NCI-H1048 (cell line): Measurements from ENCODE around the gene REM1.
"Not testable (repeated sequence)": the region's sequence is repeated elsewhere in the genome, so short reads cannot be mapped to it uniquely, and the experiment has no call there.

Experiments
- DNase-seq: peaks from one replicate; lab custom pipeline; 2025; lab: John Stamatoyannopoulos, UW

REM1 gene

GRCh38 chr20:31474758-31475427 lies at the start of gene REM1, which contains the start of gene DEFB124:
REM1 (plus strand) TSS chr20:31475288; CDS start chr20:31476446, 1,158 bp downstream.
DEFB124 (minus strand) TSS chr20:31475127; CDS start chr20:31473013, 2,114 bp downstream.
- DNase-seq, result no peak

DNA sequence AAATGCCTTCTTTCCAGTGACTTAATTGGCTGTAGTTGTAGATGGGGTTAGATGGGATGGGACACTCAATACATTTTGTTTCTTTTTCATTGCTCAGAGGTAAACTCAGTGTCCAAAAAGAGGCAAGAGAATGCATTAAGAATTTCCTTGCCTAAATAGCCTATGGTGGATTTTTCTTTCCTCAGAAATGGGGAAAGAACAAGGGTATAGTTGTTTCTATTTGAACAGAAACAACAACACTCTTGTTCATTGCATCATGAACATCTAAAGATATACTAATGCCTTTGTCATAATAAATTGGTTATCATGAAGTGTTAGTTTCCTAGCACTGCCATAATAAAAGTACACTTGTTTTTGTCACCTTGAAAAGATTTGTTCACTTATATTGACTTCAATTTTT lies 49.3 kb upstream of the REM1 start:
- no peak for DNase-seq

GRCh38 chr20:31426891-31427551 lies 48.1 kb upstream of the REM1 start:
- not testable (repeated sequence) for DNase-seq

DNA sequence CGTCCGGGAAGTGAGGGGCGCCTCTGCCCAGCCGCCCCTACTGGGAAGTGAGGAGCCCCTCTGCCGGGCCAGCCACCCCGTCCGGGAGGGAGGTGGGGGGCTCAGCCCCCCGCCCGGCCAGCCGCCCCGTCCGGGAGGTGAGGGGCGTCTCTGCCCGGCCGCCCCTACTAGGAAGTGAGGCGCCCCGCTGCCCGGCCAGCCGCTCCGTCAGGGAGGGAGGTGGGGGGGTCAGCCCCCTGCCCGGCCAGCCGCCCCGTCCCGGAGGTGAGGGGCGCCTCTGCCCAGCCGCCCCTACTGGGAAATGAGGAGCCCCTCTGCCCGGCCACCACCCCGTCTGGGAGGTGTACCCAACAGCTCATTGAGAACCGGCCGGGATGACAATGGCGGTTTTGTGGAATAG lies 47.5 kb upstream of the REM1 start:
- DNase-seq, result not testable (repeated sequence)

DNA sequence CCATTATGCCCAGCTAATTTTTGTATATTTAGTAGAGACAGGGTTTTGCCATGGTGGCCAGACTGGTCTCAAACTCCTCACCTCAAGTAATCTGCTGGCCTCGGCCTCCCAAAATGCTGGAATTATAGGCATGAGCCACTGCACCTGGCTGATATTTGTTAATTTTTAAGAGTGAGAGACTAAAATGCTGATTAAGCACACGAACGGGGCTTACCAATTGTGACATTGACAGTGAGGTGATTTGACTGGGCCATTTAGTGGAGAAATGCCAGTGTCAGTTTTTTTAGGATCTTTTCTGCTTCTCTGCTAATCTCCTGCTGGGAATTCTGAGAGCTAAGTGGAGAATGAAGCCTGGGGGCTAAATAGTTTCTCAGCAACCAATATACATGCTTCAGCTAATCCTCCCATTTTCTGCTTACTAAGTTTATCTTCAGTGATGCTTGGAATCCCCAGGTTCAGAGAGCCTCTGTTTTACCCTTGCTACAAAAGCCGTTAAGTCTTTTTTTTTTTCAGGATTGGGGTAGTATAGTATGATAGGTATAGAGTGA lies 44.4 kb upstream of the REM1 start:
- DNase-seq, result no peak

DNA sequence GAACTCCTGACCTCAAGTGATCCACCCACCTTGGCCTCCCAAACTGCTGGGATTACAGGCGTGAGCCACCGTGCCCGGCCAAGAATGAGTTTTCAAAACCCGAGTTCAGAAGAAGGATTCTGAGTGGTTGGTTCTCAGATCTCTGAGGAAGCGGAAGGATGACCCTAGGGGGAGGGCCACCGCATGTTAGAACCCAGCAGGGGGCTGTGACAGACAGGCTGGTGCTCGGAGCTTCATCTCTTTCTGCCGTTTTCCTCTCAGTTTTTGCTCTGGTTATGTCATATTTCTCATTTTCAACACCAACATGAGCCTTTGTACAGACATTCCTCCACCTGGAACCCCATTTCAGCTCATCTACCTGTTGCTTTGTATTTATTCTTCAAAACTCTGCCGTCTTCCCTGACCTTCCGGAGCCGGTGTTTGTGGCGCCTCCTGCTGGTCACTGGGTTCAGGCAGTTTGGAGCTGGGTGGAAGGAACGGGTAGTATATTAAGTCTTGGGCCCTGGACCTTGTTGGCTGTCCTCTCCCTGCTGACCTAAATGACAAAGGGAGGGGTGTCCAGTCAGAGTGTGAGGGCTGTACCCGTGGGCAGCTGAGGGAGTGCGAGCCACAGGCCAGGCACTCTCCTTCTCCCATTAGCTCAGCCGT lies 35.0 kb upstream of the REM1 start, which contains the start of gene DEFB123:
Gene DEFB123 (plus strand): TSS at position 621 of the 648 bp plus-strand sequence. CDS start 67 bp downstream, outside the sequence.
- no peak for DNase-seq

DNA sequence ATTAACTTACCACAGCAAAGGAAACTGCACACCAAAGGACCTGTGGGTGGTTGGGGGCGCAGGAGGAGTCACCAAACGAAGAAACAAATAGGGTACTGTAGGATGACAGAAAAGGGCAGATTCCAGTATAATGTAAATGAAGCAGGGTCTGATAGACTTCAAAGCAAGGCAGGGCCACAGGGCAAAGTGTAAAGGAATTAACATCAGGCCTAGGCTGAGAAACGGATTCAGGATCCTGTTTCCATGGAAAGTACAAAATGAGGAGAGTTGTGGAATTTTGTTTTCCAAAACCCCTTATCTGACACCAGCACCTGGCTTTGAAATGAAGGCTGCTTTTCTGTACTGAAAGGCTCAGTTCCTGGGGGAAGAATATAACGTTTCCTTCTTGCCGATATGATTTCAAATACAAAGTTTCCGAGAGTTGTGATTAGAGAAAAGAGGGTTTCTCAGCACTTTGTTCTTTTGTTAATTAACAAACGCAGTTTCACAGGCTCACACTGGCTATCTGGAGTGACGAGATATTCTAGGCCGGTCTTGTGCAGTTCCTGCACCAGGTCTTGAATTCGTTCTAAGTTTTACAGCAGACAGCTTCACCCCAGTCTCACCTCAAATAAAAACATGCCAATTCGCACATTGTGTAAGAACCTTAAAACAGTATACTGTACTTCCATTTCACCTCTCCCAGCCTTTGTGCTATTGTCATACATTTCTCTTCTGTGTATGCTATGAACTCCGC lies 28.8 kb upstream of the REM1 start:
- DNase-seq, result no peak

- DNase-seq, result no peak
These were observed 25.3 kb upstream of the REM1 start for GRCh38 chr20:31449511-31450414.

GRCh38 chr20:31452575-31452974 lies 22.5 kb upstream of the REM1 start:
- no peak for DNase-seq

DNA sequence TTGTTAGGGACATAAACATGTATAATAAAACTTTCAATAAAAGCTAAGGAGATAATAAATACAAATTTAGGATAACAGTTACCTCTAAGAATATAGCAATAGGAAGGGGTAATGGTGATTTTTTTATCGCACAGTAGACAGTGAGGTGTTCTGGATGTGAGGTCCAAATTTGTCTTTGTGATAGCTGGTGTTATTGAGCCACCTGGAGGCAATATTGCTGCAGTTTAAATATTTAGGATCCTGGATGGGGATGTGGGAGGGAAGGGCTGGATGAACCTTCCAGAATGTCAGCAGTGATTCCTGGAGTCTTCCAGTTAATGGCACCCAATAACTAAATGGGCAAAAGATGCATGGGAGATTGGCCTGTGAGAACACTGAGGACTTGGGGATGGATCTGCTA lies 20.7 kb upstream of the REM1 start:
- no peak for DNase-seq

DNA sequence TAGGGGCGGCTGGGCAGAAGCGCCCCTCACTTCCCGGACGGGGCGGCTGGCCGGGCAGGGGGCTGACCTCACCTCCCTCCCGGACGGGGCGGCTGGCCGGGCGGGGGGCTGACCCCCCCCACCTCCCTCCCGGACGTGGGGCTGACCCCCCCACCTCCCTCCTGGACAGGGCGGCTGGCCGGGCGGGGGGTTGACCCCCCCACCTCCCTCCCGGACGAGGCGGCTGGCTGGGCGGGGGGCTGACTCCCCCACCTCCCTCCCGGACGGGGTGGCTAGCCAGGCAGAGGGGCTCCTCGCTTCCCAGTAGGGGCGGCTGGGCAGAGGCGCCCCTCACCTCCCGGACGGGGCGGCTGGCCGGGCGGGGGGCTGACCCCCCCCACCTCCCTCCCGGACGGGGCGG lies 4.1 kb upstream of the REM1 start:
- not testable (repeated sequence) for DNase-seq

GRCh38 chr20:31472395-31473330 lies 2.4 kb upstream of the REM1 start:
- no peak for DNase-seq

DNA sequence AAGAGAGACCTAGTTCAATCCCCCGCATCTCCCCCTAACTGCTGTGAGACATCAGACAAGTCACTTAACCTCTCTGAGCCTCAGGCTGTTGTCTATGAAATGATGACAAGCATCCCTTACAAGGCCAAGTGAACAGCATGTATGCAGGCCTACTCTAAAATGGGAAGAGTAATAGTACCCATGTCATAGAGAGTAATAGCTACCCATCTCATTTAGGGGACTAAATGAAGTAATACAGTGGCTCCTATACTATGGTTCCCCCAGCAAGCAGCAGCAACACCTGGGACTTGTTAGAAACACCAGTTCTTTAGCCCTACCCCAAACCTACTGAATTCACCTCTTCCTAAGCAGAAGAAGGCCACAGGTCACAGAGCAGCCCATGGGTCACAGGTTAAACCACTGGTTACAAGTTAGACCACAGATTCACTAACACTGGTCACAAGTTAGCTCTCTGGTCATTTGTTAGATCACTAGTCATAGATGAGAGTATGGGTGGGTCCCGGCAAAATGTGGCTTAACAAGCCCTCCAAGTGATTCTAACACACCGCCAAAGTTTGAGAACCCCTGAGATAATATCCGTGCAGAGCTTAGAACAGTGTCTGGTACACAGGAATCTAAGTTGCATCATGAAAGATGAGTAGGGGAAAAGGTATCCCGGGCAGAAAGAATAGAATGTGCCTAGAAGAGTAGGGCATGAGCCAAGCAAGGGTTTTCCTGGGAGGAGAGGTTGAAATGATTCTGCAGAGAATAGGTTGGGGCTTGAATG lies 1.6 kb upstream of the REM1 start:
- no peak for DNase-seq

DNA sequence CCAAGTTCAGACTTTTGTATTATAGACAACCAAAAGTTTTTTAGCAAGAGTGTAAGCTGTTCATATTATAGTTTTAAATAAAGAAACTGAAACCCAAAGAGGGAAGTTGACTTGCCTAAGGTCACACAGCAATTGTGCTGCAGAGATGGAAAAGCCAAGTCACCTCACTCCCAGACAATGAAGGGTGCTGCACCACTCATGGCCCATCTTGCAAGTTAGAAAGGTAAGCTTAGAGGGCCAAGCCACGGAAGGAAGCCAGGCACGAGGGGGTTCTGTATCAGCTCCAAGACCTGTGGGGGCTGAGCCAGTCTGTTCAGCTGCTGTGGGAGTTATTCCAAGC lies 1.0 kb upstream of the REM1 start:
- no peak for DNase-seq

DNA sequence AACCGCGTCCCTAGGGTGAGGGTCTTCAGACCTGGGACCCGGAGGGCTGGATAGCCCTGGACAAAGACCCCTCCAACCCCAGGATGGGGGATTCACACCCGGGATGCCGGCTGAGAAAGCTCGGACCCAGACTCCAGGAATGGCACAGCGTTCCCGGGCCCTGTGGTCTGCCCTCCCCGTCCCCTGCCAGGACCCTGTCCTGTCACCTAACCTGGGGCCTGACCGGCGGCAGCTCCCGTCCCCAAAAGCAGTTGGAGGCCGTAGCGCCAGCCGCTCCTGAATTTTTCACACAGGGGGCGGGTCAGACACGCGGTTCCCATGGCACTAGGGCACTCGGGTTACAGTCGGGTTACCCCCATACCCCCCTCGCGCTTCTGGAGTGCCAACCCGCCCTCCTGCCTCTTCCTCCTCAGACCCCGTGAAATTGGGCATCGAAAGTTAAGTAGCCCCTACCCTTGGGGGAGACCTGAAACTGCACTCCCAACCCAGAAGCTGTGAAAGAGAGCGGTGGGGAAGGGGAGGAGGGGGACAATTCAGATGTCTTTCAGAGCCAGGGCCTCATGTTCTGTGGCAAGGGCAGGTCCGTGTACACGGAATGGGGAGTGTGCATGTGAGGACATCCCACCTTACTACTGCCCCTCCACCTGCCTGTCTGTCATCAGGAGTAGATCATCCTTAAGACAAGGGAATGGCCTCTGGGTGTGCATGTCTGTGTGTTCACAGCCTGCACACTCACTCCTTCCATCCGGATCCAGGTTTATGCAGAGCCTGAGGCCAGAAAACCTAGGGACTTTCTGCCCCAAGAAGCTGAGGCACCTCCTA lies 595 bp downstream of the REM1 start:
- DNase-seq, result no peak

GRCh38 chr20:31476294-31476585 lies 1.2 kb downstream of the REM1 start:
- no peak for DNase-seq

GRCh38 chr20:31476643-31477215 lies 1.6 kb downstream of the REM1 start:
- DNase-seq, result no peak

GRCh38 chr20:31484001-31484400 lies 8.9 kb downstream of the REM1 start:
- no peak for DNase-seq
